Endothelial cell of hepatic sinusoid (primary cell): ENCODE measurements around the gene MMAB.

Source experiments
- in situ Hi-C: cut with HindIII; loops from 2 replicates; pipeline ENCODE4 v1.10.0; 2017; ENCODE audit warnings: low sequenced_read_pairs

The MMAB gene

GRCh38 chr12:109523504-109523903 is 49.8 kb downstream of the MMAB start:
- in situ Hi-C loops = no loop called here

DNA sequence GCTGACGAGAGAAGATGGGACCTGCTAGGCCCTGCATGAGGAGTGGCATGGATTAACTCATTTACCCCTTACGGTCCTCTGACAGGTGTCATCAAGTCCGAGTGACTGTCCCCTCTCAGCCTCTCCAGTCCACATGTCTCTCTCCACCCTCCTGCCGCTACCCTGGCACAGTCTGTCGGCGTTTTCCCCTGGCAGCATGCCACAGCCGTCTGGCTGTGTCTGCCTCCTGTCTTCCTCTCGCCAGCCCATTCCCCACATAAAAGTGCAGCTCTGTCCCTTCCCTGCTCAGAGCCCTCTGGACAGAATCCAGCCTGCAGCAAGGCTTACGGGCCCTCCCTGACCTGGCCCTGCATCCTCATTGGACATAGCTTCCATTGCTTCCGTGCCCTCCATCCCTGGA is 50.2 kb downstream of the MMAB start:
- in situ Hi-C loops = no loop called here

- in situ Hi-C loops = no loop called here
These were observed 51.5 kb downstream of the MMAB start for GRCh38 chr12:109521831-109522230.

- in situ Hi-C loops = no loop called here
These were observed 53.5 kb downstream of the MMAB start for GRCh38 chr12:109519787-109520186.

DNA sequence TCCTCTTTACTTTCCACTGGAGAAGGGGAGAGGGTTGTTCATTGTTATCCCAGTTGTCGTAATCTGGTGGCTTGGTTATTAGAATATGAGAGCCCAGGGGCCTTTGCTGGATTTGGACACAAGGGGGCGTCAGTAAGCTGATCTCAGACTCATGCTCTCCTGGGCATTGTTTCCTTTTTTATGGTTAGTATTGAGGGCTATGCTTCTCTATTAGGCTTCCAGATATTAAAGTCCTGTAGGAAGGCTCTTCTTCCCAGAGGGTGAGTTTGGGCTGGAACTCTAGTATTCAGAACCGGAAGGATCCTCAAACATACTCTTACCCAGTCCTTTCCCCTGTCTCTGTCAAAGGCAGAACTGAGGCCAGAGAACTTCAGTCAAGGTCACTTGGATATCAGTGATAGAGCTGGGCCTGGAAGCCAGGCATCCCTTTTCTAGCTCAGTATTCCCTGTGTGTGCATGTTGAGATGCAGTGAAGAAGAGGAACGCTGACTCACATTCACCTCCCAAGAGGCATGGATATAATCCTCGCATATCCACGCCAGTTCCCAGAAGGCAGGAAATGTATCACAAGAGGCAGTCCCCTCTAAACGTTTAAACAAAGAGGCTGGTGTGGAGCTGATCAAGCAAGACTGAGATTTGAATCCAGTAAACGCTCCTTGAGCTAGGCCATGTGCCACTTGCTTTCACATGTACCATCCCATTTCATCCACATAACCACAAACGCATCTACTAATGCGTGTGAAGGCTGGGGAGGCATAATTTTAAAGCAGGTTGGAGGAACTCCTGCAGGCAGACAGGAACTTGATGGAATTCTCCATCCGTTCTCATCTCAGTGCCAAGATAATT is 54.3 kb downstream of the MMAB start:
- in situ Hi-C loops = no loop called here

DNA sequence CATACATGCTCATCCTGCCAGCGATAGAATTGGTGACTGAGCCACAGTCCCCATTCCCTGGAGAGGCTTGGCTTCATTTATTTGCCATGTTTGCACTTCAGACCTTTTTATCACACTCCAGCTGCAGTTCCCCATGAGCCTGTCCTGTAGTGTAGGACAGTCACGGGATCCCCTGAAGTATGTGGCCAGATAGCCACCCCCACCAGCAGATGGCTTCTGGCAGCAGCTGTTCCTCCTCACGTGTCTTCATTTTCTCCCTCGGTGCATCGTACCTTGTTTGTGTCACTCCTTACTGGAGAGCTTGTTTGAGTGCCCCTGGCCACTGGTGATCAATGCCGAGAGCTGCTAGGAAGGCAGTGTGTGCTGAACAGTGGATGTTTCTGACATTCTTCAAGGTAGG is 55.7 kb downstream of the MMAB start:
- in situ Hi-C loops = no loop called here

GRCh38 chr12:109513977-109514376 is 59.3 kb downstream of the MMAB start:
- in situ Hi-C loops = loop anchor here (5.0 kb wide), 1 partner anchor 263 kb away; no protein-coding TSS in a partner anchor

GRCh38 chr12:109513051-109513450 is 60.3 kb downstream of the MMAB start:
- in situ Hi-C loops = loop anchor here (5.0 kb wide), 1 partner anchor 264 kb away; no protein-coding TSS in a partner anchor

- in situ Hi-C loops = loop anchor here (5.0 kb wide), 1 partner anchor 265 kb away; no protein-coding TSS in a partner anchor
These were observed 60.7 kb downstream of the MMAB start for GRCh38 chr12:109512608-109513007.

DNA sequence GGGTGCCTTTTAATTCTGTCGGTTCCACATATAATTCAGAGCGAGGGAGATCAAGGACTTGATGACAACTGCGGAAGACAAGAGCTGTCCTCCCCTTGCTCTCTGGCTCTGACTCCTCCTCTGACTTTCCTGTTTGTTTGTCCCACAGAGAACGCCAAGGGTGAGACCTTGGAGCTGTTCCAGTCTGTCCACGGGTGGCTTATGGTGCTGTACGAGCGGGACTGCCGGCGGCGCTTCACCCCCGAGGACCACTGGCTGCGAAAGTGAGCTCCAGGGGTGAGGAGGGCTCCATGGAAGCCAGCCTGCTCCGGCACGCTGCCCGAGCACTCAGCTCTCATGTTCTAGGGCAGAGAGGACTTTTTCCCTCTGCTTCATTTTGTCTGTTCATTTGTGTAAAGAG is 63.1 kb downstream of the MMAB start:
- in situ Hi-C loops = loop anchor here (5.0 kb wide), 1 partner anchor 267 kb away; no protein-coding TSS in a partner anchor

DNA sequence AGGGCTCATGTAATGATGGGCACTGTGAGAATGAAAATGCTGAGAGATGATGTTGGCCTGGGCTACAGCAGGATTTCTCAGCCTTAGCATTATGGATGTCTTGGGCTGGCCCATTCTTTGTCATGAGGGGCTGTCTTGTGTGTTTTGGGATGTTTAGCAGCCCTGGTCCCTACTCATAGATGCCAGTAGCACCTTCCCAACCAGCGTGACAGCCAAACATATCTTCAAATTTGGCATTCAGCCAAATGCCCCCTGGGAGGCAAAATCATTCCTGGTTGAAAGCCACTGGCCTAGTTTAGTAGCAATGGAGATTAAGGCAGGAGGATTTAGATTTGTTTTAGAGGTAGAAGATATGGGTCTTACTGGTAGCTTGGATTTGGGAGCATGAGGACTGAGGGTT is 69.2 kb downstream of the MMAB start:
- in situ Hi-C loops = no loop called here
